ENCODE data around the gene TMEM229B.

TMEM229B gene

DNA sequence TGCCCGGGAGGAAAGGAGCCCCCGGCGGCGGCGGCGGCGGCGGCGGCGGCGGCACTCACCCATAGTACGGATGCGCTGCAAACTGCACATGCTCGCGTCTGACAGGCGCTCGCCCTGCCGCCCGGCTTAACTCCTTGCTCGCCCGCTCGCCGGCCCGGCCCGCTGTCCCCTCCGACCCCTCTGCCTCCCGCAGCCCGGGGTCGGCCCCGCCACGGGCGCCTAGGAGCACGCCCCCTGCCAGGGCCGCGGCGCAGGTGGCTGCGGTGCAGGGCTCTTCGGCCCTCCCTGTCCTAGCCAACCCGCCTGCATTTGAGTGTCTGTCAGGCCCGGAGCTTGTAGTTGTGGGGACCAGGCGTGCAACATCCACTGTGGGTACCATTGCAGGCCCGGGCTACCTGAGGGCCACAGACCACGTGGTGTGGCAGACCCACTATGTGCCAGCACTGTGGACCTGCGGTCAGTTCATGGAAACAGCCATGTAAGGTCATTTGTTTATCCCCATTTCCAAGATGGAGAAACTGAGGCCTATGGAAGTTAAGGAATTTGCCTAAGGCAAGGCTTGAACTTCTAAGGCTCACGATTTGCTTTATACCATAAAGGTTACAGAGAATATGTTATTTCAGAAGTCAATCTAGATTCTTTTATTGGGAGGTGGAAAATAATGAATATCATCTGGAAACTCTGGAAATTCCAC is 27.0 kb upstream of the TMEM229B start:
- DNase-seq (ENCODE audit: low read depth) = no peak

DNA sequence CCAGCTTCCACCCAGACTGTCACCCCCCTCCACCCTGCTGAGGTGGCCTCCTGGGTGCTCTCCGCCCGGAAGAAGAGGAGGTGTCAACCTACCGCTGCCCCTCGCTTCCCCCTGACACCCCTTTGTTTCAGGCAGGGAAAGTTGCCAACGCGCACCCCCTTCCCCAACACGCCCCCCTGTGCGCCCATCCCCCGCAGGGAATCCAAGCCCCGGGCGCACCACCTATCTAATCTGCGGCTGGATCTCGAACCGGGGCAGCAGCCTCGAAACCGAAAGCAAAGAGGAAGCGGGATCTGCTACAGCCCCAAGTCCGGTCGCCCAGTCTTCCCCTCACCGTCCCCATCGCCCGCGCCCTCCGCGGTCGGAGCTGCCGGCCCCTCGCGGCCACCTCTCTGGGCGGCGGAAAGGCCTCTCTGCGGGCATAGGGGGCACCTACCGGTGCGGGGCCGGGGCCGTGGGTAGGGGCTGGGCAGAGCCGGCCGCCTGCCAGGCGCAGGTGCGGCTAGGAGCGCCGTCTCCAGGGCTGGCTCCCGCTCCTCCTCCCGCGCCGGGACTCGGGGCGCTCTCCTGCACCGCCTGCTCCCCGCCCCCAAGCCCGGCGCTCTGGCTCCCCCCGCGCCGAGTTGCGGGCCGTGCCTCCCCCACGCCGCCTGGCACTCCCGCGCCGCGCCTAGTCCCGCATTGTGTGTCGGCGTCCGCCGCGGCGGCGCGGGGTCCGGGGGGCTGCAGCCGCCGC is 26.3 kb upstream of the TMEM229B start:
- DNase-seq (ENCODE audit: low read depth) = peak; percentile 18

DNA sequence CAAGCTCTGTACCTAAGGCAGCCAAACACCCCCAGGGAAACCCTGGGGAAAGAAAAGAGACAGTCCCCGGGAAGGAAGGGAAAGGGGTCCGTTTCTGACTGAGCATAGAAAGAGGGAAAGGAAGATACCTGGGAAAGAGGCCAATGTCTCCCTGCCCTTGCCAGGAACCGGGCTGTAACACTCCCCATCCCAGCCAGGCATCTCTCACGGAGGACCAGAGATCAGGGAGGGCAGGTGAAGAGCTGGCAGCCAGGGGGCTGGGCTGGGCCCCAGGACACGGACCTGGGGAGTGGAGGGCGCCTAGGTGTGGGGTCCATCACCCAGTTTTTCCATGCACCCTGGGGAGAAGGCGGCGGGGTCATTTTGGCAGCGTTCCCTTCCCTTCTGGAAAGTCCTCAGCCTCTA is 25.7 kb upstream of the TMEM229B start:
- DNase-seq (ENCODE audit: low read depth) = no peak

DNA sequence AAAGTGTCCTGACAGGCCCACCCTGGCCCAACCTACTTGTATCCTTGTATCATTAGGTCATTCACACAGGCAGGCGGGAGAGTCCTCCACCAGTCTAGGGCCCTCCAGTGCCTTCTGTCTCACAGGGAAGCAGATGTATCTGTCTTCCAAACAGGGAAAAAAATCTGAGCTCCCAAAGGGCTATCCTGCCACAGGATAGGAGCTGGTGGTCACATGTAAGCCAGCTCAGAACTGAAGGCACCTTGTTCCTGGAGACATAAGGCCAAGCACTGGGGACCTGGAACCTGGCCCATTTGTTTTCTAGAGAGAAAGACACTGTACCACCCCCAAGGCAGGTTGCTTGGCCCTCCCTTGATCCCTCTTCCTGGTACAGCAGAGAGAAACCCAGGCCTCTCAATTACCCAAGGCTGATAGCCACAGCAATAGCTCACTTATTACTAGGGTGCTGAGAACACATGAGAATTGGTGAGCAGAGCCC is 25.1 kb upstream of the TMEM229B start:
- no peak for DNase-seq (ENCODE audit: low read depth)

DNA sequence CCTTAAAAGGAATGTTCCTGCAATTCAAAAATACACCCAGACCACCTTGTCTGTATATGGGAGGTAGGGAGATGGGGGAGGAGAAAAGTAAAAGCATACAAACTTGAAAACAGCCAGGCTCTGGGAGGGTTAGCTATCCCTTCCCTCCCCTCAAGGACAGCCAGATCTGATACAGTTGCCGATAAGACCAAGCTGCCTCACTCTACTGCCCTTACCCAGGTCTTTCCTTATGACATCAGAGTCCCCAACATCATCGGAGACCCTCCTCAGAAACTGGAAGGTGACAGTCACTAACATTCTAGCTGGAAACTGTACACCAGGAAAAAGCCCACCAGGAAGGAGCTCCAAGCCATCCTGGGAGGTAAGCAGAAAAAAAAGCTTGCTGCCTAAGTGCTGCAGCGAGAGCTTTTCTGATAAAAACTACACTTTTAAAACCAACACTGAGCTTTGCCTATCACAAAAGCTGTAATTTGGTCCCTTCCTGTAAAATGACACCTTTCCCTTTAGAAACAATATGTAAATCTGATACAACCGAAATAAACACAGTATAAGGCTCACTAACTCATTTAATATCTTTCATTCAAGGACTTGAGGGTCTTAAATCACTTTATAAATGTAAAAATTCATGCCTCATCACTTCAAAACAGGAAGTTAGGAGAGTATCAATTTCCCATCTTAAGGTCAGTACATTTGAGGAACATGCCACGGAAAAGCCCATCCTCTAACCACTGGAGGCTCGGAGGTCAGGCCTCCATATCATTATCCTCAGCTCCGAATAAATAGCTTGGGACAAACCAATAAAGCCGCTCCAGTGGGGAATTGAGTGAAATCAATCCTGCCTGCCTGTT is 24.2 kb upstream of the TMEM229B start:
- no peak for DNase-seq (ENCODE audit: low read depth)

DNA sequence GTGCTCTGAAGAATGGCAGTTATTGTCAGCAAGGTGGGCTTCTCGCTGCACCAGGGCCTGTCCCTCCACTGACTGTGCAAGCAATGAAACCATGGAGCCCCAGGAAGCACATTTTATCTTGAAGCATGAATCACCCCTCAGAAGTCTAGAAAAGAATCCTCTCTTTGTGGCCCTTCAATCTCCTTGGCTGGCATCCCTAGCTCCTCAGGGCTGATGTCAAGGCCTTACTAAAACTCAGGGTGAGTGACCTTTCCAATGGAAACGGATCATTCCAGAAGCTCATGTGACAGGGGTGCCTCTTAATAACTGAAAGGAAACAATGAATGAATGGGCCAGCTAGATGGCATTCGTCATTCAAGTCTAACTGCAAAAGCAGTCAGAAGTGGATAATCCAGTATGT is 22.3 kb upstream of the TMEM229B start:
- DNase-seq (ENCODE audit: low read depth) = no peak

DNA sequence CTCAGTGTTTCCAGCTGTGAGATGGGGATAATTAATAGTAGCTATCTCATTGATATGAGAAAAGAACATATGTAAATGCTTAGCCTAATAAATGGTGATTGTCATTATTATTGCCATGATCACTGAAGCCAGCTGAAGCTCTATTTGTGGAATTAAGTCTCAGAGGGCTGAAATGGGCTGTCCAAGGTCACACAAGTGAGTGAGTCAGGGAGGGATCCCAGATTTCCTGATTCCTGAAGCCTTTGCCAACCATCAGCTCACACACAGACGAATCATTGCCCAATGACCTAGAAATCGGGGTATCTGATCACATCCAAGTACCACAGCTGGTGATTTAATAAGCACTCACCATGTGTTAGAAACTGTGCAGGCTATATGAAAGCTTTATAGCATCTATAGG is 21.6 kb upstream of the TMEM229B start:
- DNase-seq (ENCODE audit: low read depth) = no peak

DNA sequence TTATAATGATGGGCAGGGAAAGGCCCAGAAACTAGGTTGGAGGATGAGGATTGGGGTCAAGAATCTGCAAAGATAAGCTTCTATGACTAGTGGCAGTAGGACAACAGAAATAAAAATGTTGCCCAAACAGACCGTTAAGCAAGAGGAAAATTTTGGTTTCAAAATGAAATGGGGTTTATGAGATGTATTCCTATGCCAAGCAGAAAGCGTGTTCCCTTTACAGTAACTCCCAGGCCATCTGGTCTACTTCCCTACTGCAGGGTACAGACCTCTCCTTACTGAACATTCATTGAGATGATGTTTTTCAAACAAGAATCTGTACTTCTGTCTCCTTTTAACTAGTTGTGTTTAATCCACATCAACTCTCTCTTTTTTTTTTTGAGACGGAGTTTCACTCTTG is 20.4 kb upstream of the TMEM229B start:
- DNase-seq (ENCODE audit: low read depth) = no peak

DNA sequence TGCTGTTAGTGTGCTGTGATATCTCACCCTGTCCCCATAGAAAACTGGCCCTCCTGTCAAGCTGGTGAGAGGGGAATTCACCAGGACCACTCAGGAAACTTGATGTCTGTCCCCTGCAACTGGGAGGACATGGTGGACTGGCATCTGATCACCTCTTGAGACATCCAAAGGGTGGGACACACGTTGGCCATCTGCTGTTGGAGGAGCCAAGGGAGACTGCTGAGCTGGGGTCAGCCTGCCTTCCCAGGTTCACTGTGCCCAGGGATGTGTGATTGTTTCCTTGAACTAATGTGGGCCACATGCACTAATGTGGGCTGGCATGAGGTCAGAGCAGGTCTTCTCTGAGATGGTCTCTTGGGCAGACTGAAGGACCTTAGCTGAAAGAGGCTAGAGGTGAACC is 16.7 kb upstream of the TMEM229B start:
- no peak for DNase-seq (ENCODE audit: low read depth)

DNA sequence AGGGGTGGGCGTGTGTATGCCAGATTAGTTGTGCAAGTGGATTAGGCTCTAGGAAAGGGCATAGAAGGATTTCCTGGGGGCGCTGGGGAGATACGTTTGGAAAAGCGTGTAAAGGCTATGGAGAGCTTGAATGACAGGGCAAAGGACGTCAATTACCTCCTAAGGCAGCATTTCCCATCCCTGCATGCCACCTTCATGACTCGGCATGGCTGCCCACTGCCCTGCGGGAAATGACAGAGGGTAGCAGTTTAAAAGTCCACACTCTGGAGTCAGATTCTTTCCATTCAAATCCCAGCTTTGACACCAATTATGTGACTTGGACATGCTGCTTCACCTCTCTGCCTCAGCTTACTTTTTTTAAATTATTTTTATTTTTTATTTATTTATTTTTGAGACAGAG is 14.8 kb upstream of the TMEM229B start:
- no peak for DNase-seq (ENCODE audit: low read depth)

DNA sequence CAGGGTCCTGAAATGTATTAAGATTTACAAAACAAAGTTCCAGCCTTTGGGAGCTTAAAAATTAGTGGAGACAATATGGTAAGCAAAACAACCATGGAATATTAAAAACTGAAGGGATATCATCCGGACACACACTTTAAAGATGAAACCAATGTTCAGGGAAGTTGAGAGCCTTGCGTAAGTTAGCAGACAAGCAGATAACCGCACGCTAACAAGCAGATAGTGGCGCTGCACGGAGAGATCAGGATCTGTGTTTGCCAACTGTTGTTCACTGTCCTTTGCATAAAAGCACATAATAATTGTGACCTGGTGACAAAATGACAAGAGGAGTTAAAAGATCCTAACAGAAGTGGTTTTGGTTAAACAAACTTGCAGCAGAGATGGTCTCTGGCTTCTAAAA is 14.3 kb upstream of the TMEM229B start:
- DNase-seq (ENCODE audit: low read depth) = no peak

DNA sequence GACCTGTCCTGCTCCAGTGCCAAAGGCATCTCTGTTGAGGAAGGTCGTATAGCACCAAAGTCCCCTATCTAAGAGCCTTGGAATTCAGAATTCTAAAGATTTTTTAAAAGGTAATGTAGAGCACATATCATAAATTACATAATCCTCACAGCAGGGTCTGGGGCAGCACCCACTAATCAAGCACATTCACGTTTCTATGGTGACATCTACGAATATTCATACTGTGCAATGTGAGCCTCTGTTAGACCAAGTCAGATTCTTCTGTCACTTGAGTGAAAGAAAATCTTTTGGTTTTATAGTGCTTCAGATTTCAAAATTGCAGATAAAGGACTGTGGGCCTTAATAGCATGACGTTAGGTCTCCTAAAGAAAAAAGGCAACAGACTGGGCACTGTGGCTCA is 13.1 kb upstream of the TMEM229B start:
- no peak for DNase-seq (ENCODE audit: low read depth)

DNA sequence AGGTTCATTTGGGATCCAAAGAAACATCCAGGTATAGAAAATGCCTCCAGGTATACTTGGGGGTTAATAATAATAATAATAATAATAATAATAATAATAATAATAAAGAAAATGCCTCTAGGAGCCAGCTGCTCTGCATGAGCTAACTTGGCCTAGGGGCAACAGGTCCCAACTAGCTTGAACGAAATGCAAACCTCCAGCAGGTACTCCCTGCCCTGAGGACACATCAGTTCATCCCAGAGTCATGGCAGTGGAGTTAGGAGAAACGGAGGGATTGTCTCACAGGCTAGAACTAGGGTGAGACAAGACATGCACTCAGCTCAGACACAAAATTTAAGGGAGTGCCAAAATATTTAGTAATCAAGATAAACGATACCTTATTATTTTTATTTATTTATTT is 12.5 kb upstream of the TMEM229B start:
- no peak for DNase-seq (ENCODE audit: low read depth)

DNA sequence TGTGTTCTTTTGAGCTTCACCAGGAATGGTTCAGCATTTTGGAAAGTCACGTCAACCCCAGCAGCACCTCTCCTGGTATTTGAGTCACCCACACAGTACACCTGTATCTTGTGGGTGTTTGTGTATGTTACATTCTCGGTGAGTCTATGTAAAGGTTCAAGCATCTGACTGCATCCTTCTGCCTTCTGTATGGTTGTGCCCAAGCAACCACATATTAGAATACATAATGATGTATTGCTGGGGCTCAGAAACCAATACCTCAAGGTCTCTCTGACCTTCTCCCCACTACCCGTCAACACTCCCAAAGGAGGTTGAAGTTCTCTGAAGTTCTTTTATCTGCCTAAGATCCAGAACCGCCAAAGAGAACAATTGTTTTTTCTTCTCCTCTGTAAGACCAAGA is 9.2 kb upstream of the TMEM229B start:
- no peak for DNase-seq (ENCODE audit: low read depth)

DNA sequence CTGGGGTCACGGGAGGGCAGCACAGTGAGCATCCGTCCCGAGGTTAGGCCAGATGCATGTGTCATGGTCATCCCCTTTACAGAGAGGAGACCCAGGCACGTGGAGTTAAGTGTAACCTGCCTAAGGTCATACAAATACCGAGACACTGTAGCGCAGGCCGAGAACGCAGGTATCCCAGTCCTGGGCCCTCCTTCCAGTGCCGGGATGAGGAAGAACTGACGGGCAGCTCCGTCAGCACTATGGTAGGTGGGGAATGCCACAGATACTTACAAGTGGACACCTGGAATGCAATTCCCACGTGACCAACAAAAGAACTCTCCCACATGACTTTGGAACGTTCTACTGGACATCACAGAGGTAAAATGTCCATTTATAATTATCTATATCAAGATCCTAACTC is 8.7 kb upstream of the TMEM229B start:
- DNase-seq (ENCODE audit: low read depth) = no peak

DNA sequence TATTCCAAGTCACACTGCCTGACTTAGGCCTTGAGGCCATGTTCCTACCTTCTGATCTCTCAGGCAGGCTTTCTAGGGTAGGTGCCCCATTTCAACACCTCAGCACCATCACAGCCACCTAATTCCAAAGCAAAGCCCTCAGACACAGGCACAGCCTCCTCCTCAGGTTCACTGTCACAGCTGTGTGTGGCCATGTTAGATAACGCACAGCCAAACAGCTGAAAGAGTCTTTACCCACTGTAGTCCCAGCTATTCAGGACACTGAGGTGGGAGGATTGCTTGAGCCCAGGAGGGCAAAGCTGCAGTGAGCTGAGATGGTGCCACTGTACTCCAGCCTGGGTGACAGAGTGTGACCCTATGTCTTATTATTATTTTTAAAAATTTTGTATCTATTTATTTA is 7.3 kb upstream of the TMEM229B start:
- DNase-seq (ENCODE audit: low read depth) = no peak

DNA sequence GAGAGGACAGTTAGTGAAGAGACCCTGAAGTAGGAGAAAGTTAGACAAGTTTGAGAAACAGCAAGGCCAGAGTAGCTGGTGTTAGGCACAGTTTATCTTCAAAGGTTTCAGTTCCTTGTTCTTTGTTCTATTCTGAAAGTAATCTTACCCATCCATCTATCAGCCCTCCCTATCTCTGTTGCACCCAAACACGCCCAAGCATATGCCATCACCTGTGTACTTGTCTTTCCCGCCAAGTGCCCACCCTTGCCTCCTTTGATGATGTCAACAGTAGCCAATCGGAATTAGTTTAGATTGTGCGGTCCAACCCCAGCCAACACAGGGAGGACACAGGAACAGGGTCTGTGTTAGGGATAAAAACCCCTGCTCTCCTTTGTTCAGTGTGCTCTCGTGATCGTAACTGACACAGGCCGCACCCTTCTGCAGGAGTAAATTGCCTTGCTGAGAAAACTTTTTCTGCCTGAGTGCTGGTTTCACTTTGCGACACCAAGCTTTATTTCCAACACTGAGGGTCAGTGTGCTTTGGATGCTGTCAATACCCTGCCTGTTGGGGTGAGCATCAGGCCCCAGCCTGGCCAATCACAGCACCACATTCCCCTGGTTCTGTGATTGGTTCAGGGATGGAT is 4.7 kb upstream of the TMEM229B start:
- DNase-seq (ENCODE audit: low read depth) = no peak

DNA sequence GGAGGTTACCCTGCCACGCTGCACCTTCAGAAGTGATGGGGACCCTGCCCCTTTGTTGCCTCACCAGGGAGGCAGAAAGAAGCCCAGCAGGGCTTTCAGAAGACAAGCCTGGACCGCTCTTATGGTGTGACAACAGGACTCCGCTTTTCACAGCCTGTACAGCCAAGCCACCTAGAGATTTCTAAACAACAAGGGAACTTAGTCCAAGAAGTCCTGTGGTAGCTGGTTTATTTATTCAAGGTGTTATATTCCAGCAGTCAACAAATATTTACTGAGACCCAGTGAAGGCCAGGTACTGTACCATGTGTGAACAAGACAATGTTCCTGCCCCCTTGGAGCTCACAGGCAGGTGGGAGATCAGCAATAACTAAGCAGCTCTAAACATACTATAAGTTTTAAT is 4.0 kb upstream of the TMEM229B start:
- DNase-seq (ENCODE audit: low read depth) = no peak

DNA sequence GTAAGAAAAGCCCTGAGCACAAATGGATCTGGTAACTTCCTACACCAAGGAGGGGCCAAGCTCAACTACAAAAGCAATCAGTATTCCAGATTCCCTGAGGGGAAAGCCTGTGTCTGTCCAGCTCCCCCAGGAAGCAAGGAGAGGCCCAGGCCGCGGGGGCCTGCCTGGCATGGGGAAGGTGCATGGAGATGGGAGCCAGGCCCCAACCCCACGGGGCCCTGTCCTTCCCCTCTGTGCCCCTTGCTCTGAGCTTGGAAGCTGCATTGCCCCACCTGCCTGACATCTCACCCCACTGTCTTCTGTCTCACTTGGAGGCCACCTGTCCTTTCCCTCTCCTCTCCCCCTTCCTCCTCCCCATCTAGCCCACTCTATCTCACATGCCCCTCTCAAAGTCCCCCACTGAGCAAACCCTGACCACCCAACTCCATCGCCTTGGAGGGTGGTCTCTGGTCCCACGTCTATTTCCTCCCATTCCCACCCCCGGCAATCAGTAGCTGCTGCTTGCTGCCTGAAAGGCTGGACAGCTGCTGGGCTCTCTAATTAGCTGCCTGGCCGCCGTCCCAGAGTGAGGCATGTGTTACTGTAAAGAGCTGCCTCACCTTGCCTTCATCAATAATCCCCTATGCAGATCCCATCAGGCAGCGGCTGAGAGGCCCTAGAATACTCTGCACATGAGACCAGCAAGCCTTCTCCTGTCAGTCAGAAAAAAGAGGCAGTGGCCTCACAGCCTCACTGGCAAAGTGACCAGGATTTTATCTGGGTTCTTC is 3.4 kb upstream of the TMEM229B start:
- DNase-seq (ENCODE audit: low read depth) = no peak

DNA sequence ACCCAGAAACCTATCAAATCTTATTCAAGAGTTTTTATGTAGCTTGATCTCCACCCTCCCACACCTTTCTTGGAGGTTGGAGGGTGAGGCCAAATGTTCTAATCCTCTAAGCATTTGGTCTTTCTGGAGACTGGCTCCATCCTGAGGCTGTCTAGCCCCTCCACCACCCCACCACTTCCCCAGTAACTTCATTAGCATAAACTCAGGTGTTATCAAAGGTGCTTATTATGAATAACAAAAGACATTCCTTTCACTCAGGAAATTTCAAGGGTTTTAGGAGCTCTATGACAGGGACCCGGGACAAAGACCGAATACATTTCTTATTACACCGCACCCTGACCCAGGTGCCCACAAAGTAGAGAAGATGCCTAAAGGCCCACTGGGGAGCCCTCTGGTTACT is 2.8 kb upstream of the TMEM229B start:
- no peak for DNase-seq (ENCODE audit: low read depth)

DNA sequence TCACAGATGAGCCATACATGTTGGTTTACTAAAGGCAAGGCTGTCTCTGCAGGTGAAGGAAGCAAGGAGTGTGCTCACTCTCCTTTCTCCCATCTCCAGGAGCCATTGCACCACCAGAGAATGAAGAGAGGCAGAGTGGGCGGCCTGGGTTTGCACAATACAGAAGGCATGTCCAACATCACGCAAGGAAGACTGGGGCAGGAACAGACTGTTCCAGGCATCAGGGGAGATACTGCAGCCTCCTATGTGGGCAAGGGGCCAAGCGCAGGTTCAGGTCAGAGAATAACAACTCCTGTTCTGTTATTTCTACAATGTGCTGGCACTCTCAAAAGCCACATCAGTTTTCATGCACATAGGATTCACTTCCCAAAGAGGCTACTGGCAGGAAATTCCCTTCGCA is 1.7 kb upstream of the TMEM229B start:
- no peak for DNase-seq (ENCODE audit: low read depth)

DNA sequence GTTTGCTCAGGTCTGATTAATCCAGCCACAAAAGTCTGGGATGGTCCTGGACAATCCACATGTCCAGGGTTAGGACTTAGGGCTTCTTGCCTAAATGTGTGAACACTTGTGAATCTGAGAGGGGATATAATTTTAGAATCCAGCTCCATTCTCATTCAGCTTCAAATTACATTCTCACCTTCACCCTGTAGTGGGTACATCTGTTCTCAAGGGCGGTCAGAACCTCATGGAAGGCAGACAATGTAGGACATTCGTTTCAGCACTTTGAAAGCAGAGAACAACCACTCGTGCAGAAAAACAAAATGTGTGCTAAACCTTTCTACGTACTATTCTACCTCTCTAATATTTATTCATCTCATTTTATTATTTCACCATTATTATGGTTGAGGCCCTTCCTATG is 1.2 kb downstream of the TMEM229B start:
- no peak for DNase-seq (ENCODE audit: low read depth)

Measured in T-helper 22 cell (primary cell).